NB4 (cell line): ENCODE data around the gene NIM1K.

Experiments
- DNase-seq: peaks from one replicate; pipeline ENCODE4 v3.0.0; 2010; ENCODE audit warnings: low read depth
- H3K4me3 ChIP-seq: one replicate; pipeline ENCODE4 v1.5.1; 2011; ENCODE audit warnings: mild to moderate bottlenecking, low read depth, low read length, moderate library complexity
- CTCF ChIP-seq: IDR thresholded peaks from one replicate; pipeline ENCODE4 v1.5.1; 2012; ENCODE audit warnings: low read depth, low read length
- MAX ChIP-seq: IDR thresholded peaks from 2 replicates; pipeline ENCODE4 v1.6.1; 2011; ENCODE audit warnings: low read depth, low read length
- MYC ChIP-seq: IDR thresholded peaks from 2 replicates; pipeline ENCODE4 v1.6.1; 2011; ENCODE audit warnings: low read depth, low read length
- POLR2A ChIP-seq: IDR thresholded peaks from 2 replicates; pipeline ENCODE4 v1.6.1; 2011; ENCODE audit warnings: mild to moderate bottlenecking; ENCODE audit not compliant: insufficient read length; ENCODE audit errors: extremely low read depth

NIM1K gene

GRCh38 chr5:43203373-43203772 lies 11.3 kb downstream of the NIM1K start:
- no peak for DNase-seq
- TF ChIP-seq MAX (no peak), MYC (no peak), CTCF (no peak), POLR2A (no peak)
- no peak overlapping the region for H3K4me3 ChIP-seq

- H3K4me3 ChIP-seq, result no peak overlapping the region
- DNase-seq, result no peak
- no peak for TF ChIP-seq MYC
- no peak for TF ChIP-seq CTCF
- no peak for TF ChIP-seq POLR2A
- no peak for TF ChIP-seq MAX
Measured at GRCh38 chr5:43204958-43205357, 12.9 kb downstream of the NIM1K start.

GRCh38 chr5:43207601-43208000 lies 15.6 kb downstream of the NIM1K start:
- no peak overlapping the region for H3K4me3 ChIP-seq
- no peak for TF ChIP-seq MYC
- no peak for TF ChIP-seq POLR2A
- TF ChIP-seq MAX, result no peak
- no peak for TF ChIP-seq CTCF

GRCh38 chr5:43208658-43209057 lies 16.6 kb downstream of the NIM1K start:
- H3K4me3 ChIP-seq, result no peak overlapping the region
- no peak for DNase-seq
- TF ChIP-seq CTCF (no peak), POLR2A (no peak), MAX (no peak), MYC (no peak)

More at GRCh38 chr5:43207601-43208000, 15.6 kb downstream of the NIM1K start:
- DNase-seq, result no peak

GRCh38 chr5:43209060-43209459 lies 17.0 kb downstream of the NIM1K start:
- TF ChIP-seq MAX (no peak), POLR2A (no peak), CTCF (no peak), MYC (no peak)
- DNase-seq, result no peak

GRCh38 chr5:43209833-43210232 lies 17.8 kb downstream of the NIM1K start:
- no peak overlapping the region for H3K4me3 ChIP-seq
- TF ChIP-seq MYC, result no peak
- no peak for TF ChIP-seq POLR2A
- TF ChIP-seq CTCF, result no peak
- TF ChIP-seq MAX, result no peak
- DNase-seq, result no peak

More at GRCh38 chr5:43209060-43209459, 17.0 kb downstream of the NIM1K start:
- no peak overlapping the region for H3K4me3 ChIP-seq
